OCI-LY1 (cell line): ENCODE measurements around the gene RAI14.

Experiments used
- CTCF ChIP-seq: fragments of 200-600 bp; sonication (generic), shearing (Covaris generic); IDR thresholded peaks from 2 replicates; pipeline ENCODE4 v1.5.1; 2017; ENCODE audit warnings: mild to moderate bottlenecking, antibody characterized with exemption, low read length, moderate library complexity, mixed read lengths
- EZH2 ChIP-seq: fragments of 200-600 bp; sonication (generic), shearing (Covaris generic); IDR thresholded peaks from 2 replicates; pipeline ENCODE4 v1.8.0; 2017; ENCODE audit warnings: borderline replicate concordance, mixed run types, mild to moderate bottlenecking, antibody characterized with exemption, low read length, moderate library complexity, mixed read lengths

GRCh38 chr5:34822956-34823715 is 167.0 kb downstream of the RAI14 start:
- no peak for TF ChIP-seq CTCF
- no peak for TF ChIP-seq EZH2
